HG02588 (cell line): ENCODE measurements around the gene NEURL2.
A peak's percentile ranks its signal among the peaks of the same experiment; 100 is the strongest.
"Not testable (repeated sequence)": the region's sequence is repeated elsewhere in the genome, so short reads cannot be mapped to it uniquely, and the experiment has no call there.

Experiments used
- ATAC-seq: cut with Tn5 transposase; IDR thresholded peaks from one replicate; pipeline ENCODE4 v1.9.1; 2021; ENCODE audit warnings: mild to moderate bottlenecking, moderate library complexity; ENCODE audit not compliant: unreplicated experiment

NEURL2 gene

DNA sequence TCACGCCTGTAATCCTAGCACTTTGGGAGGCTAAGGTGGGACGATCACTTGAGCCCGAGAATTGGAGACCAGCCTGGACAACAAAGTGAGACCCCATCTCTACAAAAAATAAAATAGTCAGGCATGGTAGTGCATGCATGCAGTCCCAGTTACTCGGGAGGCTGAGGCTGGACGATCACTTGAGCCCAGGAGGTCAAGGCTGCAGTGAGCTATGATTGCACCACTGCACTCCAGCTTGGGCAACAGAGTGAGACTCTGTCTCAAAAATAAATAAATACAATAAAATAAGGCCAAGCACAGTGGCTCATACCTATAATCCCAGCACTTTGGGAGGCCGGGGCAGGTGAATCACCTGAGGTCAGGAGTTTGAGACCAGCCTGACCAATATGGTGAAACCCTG lies 10.3 kb upstream of the NEURL2 start:
- not testable (repeated sequence) for ATAC-seq

DNA sequence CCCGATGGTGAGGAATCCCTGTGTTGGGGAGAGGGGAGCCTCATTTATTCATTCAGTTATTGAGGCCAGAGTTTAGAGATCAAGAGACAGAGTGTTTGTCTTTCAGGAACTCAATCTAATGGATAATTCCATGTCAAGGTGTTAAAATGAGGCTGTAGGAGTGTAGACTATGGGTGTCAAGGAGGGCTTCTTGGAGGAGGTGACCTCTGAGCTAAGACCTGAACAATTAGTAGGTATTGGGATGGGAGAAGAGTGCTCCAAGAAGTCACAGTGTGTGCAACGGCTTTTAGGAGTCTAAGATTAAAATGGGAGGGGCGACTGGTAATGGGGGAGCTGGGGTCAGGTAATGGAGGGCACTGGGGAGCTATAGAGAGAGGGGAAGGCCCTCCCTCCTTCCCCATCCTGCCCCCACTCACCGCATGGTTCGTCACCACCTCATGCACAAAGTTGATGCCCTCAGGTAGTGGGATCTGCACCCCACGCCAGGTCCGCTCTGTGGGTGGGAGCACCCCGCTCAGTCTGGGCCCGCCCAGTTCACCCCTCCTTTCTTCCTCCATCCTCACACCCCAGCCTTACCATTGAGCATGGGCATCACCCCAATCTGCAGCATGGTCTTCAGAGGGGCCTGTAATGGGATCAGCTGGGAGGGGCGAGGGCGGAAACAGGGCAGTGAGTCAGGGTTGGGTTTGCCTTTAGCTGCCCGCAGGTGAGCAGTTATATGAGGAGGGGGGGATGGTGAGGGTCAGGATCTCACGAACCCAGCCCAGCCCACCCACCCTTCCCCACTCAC lies 8.2 kb upstream of the NEURL2 start:
- no peak for ATAC-seq

GRCh38 chr20:45898285-45898684 lies 7.3 kb upstream of the NEURL2 start:
- ATAC-seq = no peak

DNA sequence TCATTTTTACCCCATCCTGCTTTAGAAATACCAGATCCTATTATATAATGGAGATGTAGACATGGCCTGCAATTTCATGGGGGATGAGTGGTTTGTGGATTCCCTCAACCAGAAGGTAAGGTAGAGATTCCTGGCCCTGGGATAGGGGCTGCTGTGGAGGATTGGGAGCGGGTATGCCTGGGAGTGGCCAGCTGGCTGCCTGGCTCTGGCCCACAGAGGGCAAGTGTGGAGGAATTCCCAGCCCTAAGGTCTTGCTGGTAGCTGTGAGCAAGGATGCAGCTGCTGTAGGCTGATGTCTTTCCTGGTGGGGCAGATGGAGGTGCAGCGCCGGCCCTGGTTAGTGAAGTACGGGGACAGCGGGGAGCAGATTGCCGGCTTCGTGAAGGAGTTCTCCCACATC lies 6.7 kb upstream of the NEURL2 start:
- no peak for ATAC-seq

- ATAC-seq = no peak
Observed at GRCh38 chr20:45897289-45897688, 6.3 kb upstream of the NEURL2 start.

DNA sequence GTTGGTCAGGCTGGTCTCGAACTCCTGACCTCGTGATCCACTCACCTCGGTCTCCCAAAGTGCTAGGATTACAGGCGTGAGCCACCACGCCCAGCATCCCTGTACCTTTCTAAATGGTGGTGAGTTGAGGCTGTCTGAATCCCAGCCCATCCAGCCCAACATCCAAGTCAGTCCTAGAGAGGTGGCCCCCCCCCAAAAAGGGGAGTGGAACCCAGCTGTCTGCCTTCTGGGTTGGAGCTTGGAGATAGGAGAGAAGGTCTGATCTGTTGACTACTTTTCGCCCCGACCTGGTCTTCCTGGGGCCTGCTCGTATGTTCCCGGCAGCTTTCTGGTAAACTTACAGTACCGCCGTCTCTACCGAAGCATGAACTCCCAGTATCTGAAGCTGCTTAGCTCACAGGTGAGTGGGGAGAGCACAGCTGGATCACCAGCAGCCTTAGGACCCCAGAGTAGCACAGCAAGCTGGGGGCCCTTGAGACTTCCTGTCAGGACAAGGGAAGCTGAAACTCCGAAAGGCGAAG lies 5.7 kb upstream of the NEURL2 start:
- no peak for ATAC-seq

DNA sequence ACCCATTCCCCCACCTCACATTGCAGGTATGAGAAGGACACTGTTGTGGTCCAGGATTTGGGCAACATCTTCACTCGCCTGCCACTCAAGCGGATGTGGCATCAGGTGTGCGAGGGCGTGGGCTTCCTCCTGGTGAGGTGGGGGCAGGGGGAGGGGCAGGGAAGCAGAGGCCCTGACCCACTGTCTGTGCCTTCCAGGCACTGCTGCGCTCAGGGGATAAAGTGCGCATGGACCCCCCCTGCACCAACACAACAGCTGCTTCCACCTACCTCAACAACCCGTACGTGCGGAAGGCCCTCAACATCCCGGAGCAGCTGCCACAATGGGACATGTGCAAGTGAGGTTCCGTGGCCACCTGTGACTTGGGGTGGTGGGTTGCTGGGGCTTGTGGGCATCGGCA lies 3.8 kb upstream of the NEURL2 start:
- no peak for ATAC-seq

GRCh38 chr20:45893831-45894230 lies 2.8 kb upstream of the NEURL2 start:
- no peak for ATAC-seq

GRCh38 chr20:45892828-45893500 lies 2.0 kb upstream of the NEURL2 start:
- ATAC-seq = no peak

GRCh38 chr20:45892049-45892825 lies 1.2 kb upstream of the NEURL2 start:
- ATAC-seq = no peak

DNA sequence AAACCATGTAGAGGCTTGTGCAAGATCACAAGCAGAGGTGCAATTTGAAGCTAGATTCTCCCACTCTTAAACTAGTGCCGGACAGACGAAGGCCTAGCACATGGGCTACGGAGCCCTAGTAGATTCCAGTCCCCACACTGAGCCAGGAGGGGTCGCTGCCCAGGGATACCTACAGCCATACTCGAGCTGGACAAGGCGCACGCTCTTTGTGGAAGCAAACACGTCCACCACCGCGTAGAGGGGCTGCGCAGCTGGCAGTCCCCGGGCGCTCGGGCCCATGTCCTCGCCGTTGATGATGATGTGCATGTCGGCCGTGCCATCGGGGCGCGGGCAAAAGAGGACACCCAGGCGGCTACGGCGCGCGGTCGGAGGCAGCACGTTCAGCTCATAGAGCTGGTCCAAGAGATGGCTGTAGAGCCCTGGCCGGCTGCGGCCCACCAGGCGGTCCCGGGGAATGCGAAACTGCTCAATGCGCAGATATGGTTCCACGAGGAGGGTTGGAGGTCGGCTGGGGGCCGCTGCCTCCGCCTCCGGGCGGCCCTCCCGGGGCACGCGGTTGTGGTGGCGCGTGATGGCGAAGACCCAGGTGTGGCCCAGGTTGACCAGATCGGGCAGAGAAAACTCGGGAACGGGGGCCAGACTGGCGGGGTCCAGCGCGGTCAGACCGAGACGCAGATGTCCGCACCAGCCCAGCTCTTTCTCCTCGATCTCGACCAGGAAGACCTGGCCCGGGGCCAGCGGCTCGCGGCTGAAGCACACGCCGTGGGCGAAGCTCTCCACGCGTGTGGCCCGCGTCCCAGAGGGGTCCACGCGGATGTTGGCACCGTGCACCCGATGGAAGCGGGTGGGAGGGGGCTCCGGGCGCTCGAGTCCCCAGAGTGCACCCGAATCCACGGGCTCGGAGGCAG lies 677 bp downstream of the NEURL2 start:
- peak; percentile 29 for ATAC-seq

DNA sequence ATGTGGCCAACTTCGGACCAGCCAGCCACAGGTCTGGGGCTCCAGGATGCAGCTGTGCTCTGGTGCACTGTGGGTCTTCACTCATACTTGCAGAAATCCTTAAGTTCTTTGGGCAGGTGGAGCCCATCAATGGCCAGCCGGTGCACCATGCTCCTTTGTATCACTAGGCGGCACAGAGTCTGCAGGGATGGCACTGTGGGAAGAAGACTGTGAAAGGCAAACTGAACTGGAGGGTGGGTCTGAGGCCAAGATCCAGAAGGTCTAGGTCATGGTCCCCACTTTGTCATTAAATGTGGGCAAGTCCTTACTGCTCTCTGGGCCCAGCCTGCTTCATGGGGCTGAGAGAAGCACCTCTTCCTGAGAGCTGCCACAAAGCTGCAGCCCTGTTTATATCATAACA lies 2.3 kb downstream of the NEURL2 start:
- no peak for ATAC-seq

DNA sequence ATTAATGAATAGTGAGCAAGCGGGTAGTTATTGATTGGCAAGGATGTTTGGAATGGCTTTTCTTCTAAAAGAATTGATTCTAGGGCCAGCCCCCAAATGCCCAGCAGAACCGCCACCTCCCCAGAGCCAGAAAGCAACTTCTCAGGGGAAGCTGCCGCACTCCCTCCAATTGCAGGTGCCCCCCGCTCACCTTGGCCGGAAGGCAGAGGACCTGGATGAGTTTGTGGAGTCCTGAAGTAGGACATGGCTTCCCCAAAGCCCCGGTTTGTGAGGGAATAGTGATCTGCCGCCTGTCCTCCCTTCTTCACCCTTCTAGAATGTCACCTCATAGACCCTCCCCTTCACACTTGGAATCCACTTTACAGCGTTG lies 3.7 kb downstream of the NEURL2 start, which contains the start of gene SPATA25:
Gene SPATA25 (minus strand): TSS at position 277 of the 370 bp plus-strand sequence. CDS start 32 bp downstream, at position 245.
- no peak for ATAC-seq

DNA sequence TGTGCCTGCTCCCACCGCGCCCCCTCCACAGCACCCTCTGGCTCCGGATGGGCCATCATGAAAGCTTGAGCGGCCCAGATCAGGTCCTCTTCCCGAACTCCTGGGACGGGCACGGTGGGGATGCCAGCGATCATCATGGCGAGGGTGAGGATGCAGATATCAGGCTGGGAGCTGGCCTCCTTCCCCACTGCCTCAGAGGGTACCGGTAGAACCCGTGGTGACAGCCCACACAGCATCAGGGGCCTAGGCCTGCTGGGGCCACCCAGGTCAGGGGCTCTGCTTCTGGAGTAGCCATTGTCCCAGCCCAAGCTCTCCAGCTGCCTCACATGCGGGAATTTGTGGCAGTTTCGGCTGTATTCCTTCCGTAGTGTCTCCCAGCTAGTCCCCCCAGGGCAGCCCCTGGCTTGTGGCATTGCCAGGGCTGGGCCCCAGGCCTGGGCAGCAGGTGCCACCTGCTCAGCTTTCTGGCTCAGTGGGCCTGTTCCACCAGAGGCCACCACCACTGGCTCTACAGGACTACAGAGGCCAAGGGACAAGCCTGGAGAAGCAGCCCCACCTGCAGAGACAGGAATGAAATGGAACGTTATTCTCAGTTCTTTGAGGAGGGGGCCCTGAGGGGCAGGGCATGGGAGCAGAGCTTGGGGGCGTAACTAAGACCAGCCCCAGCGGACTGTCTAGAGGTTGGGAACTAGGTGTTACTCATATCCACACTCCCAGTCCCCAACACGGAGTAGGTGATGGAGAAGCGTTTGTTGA lies 4.2 kb downstream of the NEURL2 start:
- ATAC-seq = no peak

GRCh38 chr20:45883100-45883469 lies 7.9 kb downstream of the NEURL2 start:
- ATAC-seq = no peak

- ATAC-seq = no peak
Observed at GRCh38 chr20:45882469-45883099, 8.4 kb downstream of the NEURL2 start.

GRCh38 chr20:45880988-45881788 lies 9.8 kb downstream of the NEURL2 start, which contains the start of gene ZSWIM1:
ZSWIM1 (plus strand) TSS chr20:45881227; CDS start chr20:45882593, 1,366 bp downstream.
- peak; percentile 98 for ATAC-seq

GRCh38 chr20:45878076-45878761 lies 12.8 kb downstream of the NEURL2 start:
- ATAC-seq = no peak
